Neutrophil (primary cell): ENCODE results near the gene PTPN7.
"Not testable (repeated sequence)": the region's sequence is repeated elsewhere in the genome, so short reads cannot be mapped to it uniquely, and the experiment has no call there.

ENCODE experiments used
- H3K27ac ChIP-seq: fragments of 200-600 bp; sonication (generic); 2 replicates; pipeline ENCODE4 v1.5.1; 2016; ENCODE audit warnings: mild to moderate bottlenecking, moderate library complexity
- H3K27me3 ChIP-seq: fragments of 200-600 bp; sonication (generic); 2 replicates; pipeline ENCODE4 v1.6.0; 2016; ENCODE audit warnings: mild to moderate bottlenecking
- H3K36me3 ChIP-seq: fragments of 200-600 bp; sonication (generic); 2 replicates; pipeline ENCODE4 v1.5.1; 2017
- H3K4me1 ChIP-seq, 2 experiments: fragments of 200-600 bp in 1 of 2; sonication (generic) in 1 of 2; 1 replicate in 1 of 2; 2 replicates in 1 of 2; pipeline versions ENCODE4 v1.5.1 to v1.6.1; 2013 to 2016; ENCODE audit warnings: low read depth in 1 of 2, low read length in 1 of 2, mild to moderate bottlenecking in 1 of 2, moderate library complexity in 1 of 2; ENCODE audit not compliant: control insufficient read depth in 1 of 2, insufficient read depth in 1 of 2
- H3K4me3 ChIP-seq, 2 experiments: fragments of 200-600 bp in 1 of 2; sonication (generic) in 1 of 2; 1 replicate in 1 of 2; 2 replicates in 1 of 2; pipeline ENCODE4 v1.5.1; 2013 to 2016; ENCODE audit warnings: low read depth in 1 of 2, low read length in 1 of 2, mild to moderate bottlenecking in 1 of 2, moderate library complexity in 1 of 2
- H3K9me3 ChIP-seq: fragments of 200-600 bp; sonication (generic); 2 replicates; pipeline ENCODE4 v1.5.1; 2016
- TF ChIP-seq, protein P1 (sequence below): fragments of 200-600 bp; sonication (generic); IDR thresholded peaks from 2 replicates; pipeline ENCODE4 v1.5.1; 2016; ENCODE audit warnings: antibody characterized with exemption

Gene PTPN7

DNA sequence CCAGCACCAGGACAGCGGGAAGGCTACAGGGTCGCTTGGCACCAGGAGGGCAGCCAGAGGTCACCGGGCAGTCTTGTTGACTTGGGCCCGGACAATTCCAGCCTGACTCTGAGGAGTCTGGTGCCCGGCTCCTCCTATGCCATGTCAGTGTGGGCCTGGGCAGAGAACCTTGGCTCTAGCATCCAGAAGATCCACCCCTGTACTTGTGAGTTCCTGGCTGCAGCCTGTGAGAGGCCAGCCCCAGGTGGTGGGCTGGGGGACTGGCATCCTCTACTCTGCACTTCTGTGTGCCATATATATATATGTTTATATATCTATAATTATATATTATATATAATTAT lies 11.6 kb upstream of the PTPN7 start:
- H3K4me3 ChIP-seq, result no peak overlapping the region
- TF ChIP-seq, protein P1, sequence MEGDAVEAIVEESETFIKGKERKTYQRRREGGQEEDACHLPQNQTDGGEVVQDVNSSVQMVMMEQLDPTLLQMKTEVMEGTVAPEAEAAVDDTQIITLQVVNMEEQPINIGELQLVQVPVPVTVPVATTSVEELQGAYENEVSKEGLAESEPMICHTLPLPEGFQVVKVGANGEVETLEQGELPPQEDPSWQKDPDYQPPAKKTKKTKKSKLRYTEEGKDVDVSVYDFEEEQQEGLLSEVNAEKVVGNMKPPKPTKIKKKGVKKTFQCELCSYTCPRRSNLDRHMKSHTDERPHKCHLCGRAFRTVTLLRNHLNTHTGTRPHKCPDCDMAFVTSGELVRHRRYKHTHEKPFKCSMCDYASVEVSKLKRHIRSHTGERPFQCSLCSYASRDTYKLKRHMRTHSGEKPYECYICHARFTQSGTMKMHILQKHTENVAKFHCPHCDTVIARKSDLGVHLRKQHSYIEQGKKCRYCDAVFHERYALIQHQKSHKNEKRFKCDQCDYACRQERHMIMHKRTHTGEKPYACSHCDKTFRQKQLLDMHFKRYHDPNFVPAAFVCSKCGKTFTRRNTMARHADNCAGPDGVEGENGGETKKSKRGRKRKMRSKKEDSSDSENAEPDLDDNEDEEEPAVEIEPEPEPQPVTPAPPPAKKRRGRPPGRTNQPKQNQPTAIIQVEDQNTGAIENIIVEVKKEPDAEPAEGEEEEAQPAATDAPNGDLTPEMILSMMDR, result no peak
- H3K4me1 ChIP-seq, result no peaks in the 10 kb centered on the region
- H3K36me3 ChIP-seq, result no peaks in the 10 kb centered on the region
- H3K27me3 ChIP-seq, result no peaks in the 10 kb centered on the region
- H3K27ac ChIP-seq, result no peak overlapping the region
- no peaks in the 10 kb centered on the region for H3K9me3 ChIP-seq

DNA sequence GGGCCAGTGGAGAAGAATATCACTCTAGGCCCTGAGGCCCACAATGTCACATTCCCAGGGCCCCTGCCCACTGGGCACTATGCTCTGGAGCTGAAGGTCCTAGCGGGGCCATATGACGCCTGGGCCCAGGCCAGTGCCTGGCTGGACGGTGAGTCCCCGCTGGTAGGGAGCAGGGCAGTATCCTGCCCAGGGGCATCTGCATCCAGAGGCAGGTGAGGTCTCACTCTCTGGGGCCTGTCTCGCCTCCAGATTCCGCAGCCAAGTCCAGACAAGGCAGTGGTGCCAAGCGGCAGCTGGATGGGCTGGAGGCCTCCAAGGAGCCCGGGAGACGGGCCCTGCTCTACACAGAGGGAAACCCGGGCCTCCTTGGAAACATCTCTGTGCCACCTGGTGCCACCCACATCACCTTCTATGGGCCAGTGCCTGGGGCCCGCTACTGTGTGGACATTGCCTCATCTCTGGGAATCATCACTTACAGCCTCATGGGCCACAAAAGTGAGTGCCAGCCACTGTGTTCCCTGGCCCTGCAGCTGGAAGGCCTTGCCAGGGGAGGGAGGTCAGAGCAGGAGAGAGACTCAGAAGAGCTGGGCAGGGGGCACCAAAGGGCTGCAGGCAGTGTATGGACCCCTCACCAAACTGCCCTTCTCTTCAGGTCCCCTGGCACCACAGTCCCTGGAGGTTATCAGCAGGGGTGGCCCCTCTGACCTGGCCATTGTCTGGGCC lies 11.1 kb upstream of the PTPN7 start:
- H3K4me3 ChIP-seq, result no peak overlapping the region
- no peaks in the 10 kb centered on the region for H3K9me3 ChIP-seq
- H3K27me3 ChIP-seq, result no peaks in the 10 kb centered on the region
- no peaks in the 10 kb centered on the region for H3K36me3 ChIP-seq
- TF ChIP-seq, protein P1, result no peak
- H3K27ac ChIP-seq, result no peak overlapping the region
- no peaks in the 10 kb centered on the region for H3K4me1 ChIP-seq

DNA sequence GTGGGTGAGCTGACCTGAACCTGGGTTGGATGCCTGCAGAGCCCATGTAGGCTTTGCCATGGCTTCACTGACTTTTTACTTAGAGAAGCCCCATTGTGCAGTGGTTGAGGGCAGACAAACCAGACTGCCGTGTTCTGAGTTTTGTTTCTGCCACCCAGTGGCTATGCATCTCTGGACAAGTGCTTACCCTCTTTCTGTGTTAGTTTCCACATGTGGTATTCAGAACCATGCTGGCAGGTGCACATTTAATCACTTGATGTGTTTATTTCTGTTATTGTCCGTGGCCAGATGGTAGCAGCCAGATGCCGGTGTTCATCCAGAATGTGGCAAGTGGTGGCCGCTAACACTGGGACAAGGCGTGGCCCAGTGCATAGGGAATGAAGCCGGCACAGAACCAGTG lies 10.3 kb upstream of the PTPN7 start:
- Histone ChIP-seq H3K4me1 (no peaks in the 10 kb centered on the region), H3K9me3 (no peaks in the 10 kb centered on the region), H3K27me3 (no peaks in the 10 kb centered on the region), H3K27ac (no peak overlapping the region), H3K36me3 (no peaks in the 10 kb centered on the region), H3K4me3 (no peak overlapping the region)
- TF ChIP-seq, protein P1, result no peak

DNA sequence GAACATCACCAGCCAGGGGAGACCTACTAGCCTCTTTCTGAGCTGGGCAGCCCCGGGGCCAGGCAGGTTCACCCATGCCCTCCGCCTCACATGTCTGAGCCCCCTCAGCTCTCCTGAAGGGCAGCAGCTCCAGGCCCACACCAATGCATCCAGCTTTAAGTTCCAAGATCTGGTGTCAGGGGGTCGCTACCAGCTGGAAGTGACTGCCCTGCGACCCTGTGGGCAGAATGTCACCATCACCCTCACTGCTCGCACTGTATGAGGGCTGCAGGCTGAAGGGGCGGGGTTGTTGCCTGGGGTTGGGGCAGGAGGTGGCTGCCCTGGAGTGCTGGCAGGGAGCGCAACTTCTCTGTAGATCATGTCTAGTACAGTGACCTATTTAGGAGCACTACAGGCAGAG lies 8.5 kb upstream of the PTPN7 start:
- Histone ChIP-seq H3K9me3 (no peaks in the 10 kb centered on the region), H3K27me3 (no peaks in the 10 kb centered on the region), H3K27ac (no peak overlapping the region), H3K4me1 (no peaks in the 10 kb centered on the region), H3K36me3 (no peaks in the 10 kb centered on the region), H3K4me3 (no peak overlapping the region)
- TF ChIP-seq, protein P1, result no peak

DNA sequence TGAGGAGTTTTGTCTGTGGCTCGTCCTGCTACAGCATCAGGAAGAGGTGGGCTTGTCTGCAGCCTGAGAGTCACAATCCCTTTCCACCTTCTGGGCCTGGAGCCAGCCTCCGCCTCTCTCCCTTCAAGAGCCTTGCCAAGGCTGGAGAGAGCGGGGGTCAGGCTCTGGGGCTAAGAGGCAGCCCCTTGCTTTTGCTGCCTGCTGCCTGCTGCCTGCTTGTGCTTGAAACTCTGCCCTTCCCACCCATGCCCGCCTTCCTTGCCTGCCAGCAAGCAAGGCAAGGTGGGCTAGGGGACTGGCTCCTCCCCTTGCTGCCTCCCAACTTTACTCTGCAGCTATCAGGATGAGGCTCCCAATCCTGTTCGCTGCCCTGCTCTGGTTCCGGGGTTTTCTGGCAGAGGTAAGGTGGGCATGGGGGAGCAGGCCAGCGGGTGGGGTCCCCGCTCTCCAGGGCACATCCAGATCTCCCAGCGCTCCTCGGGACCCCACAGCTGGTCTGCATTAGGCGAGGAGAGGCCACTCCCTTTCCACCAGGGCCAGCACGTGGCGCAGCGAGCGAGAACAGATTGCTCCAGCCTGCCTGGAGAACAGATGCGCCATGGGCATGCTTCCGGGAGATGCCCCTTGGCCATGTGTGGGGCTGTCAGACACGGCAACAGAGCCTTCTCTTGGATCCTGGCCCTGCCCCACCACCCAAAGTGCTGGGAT lies 7.5 kb upstream of the PTPN7 start:
- H3K4me1 ChIP-seq, result peaks cover 5 to 8% of the 10 kb centered on the region in 2 experiments
- H3K27me3 ChIP-seq, result no peaks in the 10 kb centered on the region
- no peaks in the 10 kb centered on the region for H3K36me3 ChIP-seq
- TF ChIP-seq, protein P1, result no peak
- no peak overlapping the region for H3K4me3 ChIP-seq
- no peak overlapping the region for H3K27ac ChIP-seq
- no peaks in the 10 kb centered on the region for H3K9me3 ChIP-seq

DNA sequence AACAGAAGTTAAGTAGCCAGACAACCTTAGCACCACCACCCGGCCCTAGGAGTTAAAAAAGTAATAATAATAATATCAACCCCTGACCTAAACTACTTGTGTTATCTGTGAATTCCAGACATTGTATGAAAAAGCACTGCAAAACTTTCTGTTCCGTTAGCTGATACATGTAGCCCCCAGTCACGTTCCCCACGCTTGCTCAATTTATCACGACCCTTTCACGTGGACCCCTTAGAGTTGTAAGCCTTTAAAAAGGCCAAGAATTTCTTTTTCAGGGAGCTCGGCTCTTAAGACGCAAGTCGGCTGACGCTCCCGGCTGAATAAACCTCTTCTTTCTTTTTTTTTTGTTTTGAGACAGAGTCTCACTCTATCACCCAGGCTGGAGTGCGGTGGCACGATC lies 6.7 kb upstream of the PTPN7 start:
- H3K36me3 ChIP-seq, H3K4me3 ChIP-seq, H3K27me3 ChIP-seq, H3K9me3 ChIP-seq, H3K27ac ChIP-seq: not testable (repeated sequence)
- H3K4me1 ChIP-seq, result peaks cover 13 to 16% of the 10 kb centered on the region in 2 experiments
